ENCODE measurements around the gene GABRE. TPM values are rescaled to one million over a fixed set of nuclear protein-coding genes. Genes with fewer than 3 reads are reported as not detected.

The GABRE gene, protein sequence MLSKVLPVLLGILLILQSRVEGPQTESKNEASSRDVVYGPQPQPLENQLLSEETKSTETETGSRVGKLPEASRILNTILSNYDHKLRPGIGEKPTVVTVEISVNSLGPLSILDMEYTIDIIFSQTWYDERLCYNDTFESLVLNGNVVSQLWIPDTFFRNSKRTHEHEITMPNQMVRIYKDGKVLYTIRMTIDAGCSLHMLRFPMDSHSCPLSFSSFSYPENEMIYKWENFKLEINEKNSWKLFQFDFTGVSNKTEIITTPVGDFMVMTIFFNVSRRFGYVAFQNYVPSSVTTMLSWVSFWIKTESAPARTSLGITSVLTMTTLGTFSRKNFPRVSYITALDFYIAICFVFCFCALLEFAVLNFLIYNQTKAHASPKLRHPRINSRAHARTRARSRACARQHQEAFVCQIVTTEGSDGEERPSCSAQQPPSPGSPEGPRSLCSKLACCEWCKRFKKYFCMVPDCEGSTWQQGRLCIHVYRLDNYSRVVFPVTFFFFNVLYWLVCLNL
- total RNA-seq (10 to 100 TPM; 18.2 to 52.9 (median 30.6) TPM), polyA plus RNA-seq (10 to 100 TPM in 1 of 2 donors, 1 to 10 TPM in 1; 3.5 to 32.4 TPM)
- long read RNA-seq, donor 1, full-length matches to known transcripts, result 1 of 10 reads
- long read RNA-seq, donor 1, partial matches to known transcripts, result 0 of 10 reads
- long read RNA-seq, donor 1, other reads (novel, unspliced or antisense), result 9 of 10 reads
- long read RNA-seq, donor 2, partial matches to known transcripts, result 5 of 12 reads
- long read RNA-seq, donor 2, other reads (novel, unspliced or antisense), result 6 of 12 reads
- long read RNA-seq, donor 3, partial matches to known transcripts, result 0 of 5 reads
- long read RNA-seq, donor 3, other reads (novel, unspliced or antisense), result 5 of 5 reads

GRCh38 chrX:151974336-151975227, at the start of gene GABRE:
Gene GABRE, minus strand, starts transcription at chrX:151974676. Its CDS starts 51 bp downstream, at chrX:151974625.
- WGBS, 4 donors, result 2 to 41% (median 14%) methylated on average over 46 to 90 of the region's 90 CpGs
- H3K9me3 ChIP-seq, result no peaks in the 10 kb centered on the region
- peaks cover 0 to 4% (median 0%) of the 10 kb centered on the region in 9 donors for H3K36me3 ChIP-seq
- peak within 1 kb of the TSS in 11 of 12 donors; percentile 46 to 86 (median 82) for H3K27ac ChIP-seq
- peak in 1 of 2 donors; percentile 89 for TF ChIP-seq POLR2A (IDR thresholded peaks at IDR 0.05)
- TF ChIP-seq, protein P1, sequence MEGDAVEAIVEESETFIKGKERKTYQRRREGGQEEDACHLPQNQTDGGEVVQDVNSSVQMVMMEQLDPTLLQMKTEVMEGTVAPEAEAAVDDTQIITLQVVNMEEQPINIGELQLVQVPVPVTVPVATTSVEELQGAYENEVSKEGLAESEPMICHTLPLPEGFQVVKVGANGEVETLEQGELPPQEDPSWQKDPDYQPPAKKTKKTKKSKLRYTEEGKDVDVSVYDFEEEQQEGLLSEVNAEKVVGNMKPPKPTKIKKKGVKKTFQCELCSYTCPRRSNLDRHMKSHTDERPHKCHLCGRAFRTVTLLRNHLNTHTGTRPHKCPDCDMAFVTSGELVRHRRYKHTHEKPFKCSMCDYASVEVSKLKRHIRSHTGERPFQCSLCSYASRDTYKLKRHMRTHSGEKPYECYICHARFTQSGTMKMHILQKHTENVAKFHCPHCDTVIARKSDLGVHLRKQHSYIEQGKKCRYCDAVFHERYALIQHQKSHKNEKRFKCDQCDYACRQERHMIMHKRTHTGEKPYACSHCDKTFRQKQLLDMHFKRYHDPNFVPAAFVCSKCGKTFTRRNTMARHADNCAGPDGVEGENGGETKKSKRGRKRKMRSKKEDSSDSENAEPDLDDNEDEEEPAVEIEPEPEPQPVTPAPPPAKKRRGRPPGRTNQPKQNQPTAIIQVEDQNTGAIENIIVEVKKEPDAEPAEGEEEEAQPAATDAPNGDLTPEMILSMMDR (IDR thresholded peaks at IDR 0.05), result no peak
- ATAC-seq (peak in 3 of 4 donors; percentile 81 to 85 (median 81)), DNase-seq (peak; percentile 57 to 79 (median 68))
- H3K4me3 ChIP-seq, result peak within 1 kb of the TSS; percentile 39 to 78 (median 66)
- peaks cover 0 to 12% (median 0%) of the 10 kb centered on the region in 12 donors for H3K4me1 ChIP-seq
- intact Hi-C loops (cut with DNase I), result loop anchor here in 1 of 10 donors (10.0 kb wide), 1 partner anchor 220 kb away; no protein-coding TSS in a partner anchor
- H3K27me3 ChIP-seq, result peaks cover 0 to 15% (median 0%) of the 10 kb centered on the region in 9 donors

DNA sequence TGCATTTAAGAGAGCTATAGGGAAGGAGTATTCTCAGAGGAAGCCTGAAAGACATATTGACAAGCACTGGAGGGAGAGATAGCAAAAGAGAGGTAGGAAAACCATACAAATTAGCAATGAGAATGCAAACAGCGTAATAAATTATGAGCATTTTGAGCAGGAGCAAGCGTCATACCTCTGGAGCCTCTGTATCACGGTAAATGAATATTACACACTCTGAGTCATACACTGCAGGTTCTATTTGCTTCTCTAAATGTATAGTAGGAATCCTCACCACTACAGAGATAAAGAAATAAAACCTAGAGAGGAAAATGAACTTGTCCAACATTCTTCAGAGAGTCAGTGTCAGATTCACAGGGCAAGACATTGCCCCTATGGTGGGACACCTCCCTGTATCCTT, 46.4 kb upstream of the GABRE start:
- ATAC-seq (no peak), DNase-seq (no peak)
- intact Hi-C loops (cut with DNase I), result no loop called here
- peaks cover 0 to 5% (median 0%) of the 10 kb centered on the region in 9 donors for H3K27me3 ChIP-seq
- TF ChIP-seq POLR2A (IDR thresholded peaks at IDR 0.05), result no peak
- TF ChIP-seq, protein P1 (IDR thresholded peaks at IDR 0.05), result no peak
- WGBS, 4 donors, result 82 to 94% (median 88%) methylated on average over 3 of the region's 3 CpGs
- no peaks in the 10 kb centered on the region for H3K4me1 ChIP-seq
- H3K4me3 ChIP-seq, result no peak overlapping the region
- peaks cover 0 to 3% (median 0%) of the 10 kb centered on the region in 12 donors for H3K9me3 ChIP-seq
- no peak overlapping the region for H3K27ac ChIP-seq
- H3K36me3 ChIP-seq, result no peaks in the 10 kb centered on the region

GRCh38 chrX:151999813-152000212, 25.3 kb upstream of the GABRE start:
- no peaks in the 10 kb centered on the region for H3K4me1 ChIP-seq
- intact Hi-C loops (cut with DNase I), result no loop called here
- H3K27me3 ChIP-seq, result no peaks in the 10 kb centered on the region
- H3K36me3 ChIP-seq, result no peaks in the 10 kb centered on the region
- ATAC-seq (no peak), DNase-seq (no peak)
- no peak overlapping the region for H3K4me3 ChIP-seq
- WGBS, 4 donors, result 65 to 93% (median 85%) methylated on average over 5 of the region's 5 CpGs
- no peaks in the 10 kb centered on the region for H3K9me3 ChIP-seq
- no peak overlapping the region for H3K27ac ChIP-seq
- TF ChIP-seq POLR2A (IDR thresholded peaks at IDR 0.05), result no peak
- TF ChIP-seq, protein P1 (IDR thresholded peaks at IDR 0.05), result no peak

Data from heart left ventricle (tissue), 16 donors.